HuH-7 (cell line): ENCODE data around the gene FBXO4.

Experiments
- DNase-seq: peaks from one replicate; pipeline ENCODE4 v3.0.0; 2011; ENCODE audit warnings: low spot score

Gene FBXO4, protein sequence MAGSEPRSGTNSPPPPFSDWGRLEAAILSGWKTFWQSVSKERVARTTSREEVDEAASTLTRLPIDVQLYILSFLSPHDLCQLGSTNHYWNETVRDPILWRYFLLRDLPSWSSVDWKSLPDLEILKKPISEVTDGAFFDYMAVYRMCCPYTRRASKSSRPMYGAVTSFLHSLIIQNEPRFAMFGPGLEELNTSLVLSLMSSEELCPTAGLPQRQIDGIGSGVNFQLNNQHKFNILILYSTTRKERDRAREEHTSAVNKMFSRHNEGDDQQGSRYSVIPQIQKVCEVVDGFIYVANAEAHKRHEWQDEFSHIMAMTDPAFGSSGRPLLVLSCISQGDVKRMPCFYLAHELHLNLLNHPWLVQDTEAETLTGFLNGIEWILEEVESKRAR

GRCh38 chr5:41924872-41925554 lies at the start of gene FBXO4:
FBXO4 (plus strand) TSS chr5:41925281; CDS start chr5:41925310, 29 bp downstream.
- DNase-seq = peak; percentile 86

DNA sequence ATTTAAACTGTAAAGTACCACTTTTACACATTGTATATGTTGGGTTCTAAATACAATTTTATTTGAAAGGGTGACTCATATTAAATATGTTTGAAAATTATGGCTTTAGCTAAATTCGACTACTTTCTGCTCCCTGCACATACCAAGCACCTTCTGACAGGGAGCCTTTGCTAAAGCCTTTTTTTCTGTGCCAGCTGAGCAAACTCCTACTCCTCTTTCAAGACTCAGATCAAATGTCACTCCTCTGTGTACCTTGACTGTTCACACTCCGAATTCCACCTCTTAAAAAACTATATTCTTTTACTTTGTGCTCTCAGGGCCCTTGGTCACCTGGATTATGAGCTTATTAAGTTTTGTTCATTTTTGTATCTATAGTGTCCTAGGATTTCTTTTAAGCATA lies 48.4 kb upstream of the FBXO4 start:
- DNase-seq = no peak

- no peak for DNase-seq
Observed at GRCh38 chr5:41877408-41877807, 47.7 kb upstream of the FBXO4 start.

DNA sequence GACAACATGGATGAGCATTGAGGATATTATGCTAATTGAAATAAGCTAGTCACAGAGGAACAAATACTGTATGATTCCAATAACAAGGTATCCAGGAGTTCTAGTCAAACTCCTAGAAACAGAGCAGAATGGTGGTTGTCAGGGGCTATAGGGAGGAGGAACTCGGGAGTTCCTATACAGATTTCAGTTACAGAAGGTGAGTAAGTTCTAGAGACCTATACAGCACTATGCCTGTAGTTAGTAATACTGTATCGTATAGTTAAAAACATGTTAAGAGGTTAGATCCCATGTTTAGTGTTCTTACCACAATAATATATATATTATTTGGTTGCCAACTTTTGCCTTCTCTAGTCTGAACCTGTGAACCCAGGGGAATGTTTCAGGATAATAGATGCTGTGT lies 46.9 kb upstream of the FBXO4 start:
- DNase-seq = no peak

DNA sequence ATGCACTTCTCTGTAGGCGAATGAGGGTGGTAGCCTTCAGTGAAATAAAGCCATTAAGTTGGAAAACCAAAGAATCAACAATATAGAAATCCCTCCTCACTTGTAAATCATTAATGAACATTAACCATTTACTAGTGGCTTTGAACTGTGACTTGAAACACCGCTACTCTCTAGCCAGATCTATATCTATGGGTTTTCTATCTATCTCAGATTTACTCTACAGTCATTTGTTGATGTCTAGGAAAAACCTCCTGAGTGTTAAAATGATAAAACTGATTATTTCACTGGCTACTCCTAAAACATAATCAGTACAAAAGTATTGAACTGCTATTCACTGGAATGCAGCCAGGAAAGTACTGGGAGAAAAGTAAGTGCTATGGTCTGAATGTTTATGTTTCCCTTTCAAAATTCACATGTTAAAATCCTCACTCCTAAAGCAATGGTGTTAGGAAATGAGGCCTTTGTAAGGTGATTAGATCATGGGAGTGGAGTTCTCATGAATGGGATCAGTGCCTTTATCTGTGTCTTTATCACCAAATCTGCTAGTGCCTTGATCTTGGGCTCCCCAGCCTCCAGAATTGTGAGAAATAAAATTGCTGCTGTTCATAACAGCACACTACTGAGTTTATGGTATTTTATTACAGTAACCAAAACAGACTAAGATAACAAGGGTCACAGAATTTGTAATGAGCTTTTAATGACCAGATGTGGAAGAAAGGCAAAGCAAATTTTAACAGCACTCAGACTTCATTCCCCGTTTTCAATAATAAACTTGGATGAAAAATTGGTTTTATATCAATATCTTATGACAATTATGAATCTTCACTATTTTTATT lies 46.2 kb upstream of the FBXO4 start:
- DNase-seq = peak; percentile 44

DNA sequence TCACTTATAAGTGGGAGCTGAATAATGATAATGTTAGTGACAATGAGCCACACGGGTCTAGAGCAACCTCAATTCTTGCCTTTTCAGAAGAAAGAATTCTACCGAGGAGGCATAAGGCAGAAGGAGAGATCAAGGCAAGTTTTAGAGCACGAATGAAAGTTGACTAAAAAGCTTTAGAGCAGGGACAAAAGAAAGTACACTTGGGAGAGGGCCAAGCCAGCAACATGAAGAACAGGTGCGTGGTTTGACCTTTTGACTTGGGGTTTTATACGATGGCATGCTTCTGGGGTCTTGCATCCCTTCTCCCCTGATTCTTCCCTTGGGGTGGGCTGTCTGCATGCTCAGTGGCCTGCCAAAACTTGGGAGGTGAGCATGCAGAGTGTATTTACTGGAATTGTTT lies 42.3 kb upstream of the FBXO4 start:
- no peak for DNase-seq

DNA sequence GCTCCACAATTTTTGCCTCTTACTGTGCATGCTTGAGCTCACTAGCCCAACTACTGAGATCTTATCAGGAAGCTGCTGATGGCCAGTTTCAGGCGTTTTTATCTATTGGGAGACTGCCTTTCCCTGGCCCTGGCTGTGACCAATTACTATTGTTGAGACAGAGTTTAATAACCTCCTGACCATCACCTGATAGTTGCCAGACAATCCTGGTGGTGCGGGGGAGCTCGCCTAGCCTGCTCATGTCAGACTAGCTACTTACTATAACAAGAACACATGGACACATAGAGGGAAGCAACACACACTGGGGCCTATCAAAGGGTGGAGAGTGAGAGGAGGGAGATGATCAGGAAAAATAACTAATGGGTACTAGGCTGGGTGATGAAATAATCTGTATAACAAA lies 41.8 kb upstream of the FBXO4 start:
- no peak for DNase-seq

- no peak for DNase-seq
Observed at GRCh38 chr5:41883936-41884335, 41.1 kb upstream of the FBXO4 start.

DNA sequence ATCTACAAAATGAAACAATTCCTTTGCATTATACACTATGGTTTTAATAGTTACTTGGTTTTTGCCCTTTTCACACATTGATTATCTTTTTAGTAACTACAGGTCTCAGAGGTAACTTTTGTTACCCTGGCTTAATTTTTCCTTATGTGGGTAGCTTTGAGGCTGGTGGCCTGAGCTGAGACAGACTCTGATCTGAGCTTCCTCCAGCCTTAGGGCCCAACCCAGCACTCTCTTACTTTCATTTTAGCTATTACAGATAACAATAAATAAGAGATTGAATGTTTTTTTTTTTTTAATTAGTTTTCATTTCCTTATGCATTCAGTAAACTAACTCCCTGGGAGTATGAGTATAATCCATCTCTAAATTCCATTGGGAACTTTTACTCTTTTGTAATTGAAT lies 39.8 kb upstream of the FBXO4 start:
- DNase-seq = no peak

DNA sequence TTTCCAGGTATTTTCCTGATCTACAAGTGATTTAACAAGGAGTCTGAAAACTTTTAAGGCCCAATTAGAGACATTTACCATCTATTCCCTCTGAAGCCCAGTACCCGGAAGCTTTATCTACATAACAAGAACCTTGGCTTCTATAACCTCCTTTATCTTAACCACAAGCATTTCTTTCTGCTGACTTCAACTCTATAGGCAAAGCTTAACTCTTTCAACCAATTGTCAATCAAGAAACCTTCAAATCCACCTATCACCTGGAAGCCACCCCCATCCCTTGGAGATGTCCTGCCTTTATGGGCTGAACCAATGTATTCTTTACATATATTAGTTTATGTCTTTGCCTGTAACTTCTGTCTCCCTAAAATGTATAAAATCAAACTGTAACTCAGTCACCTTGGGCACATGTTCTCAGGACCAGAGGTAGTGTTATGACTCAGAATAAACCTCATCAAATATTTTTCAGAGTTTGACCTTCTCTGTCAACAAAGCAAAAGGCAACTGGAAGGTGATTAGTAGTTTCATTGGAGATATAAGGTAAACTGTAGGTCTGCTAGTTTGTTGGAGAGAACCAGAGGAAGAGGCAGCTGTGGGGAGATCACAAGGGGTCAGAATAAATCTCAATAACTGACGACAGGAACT lies 33.9 kb upstream of the FBXO4 start:
- DNase-seq = no peak

GRCh38 chr5:41892031-41892430 lies 33.0 kb upstream of the FBXO4 start:
- DNase-seq = no peak

- DNase-seq = no peak
Observed at GRCh38 chr5:41893074-41893851, 31.8 kb upstream of the FBXO4 start.

GRCh38 chr5:41896230-41896629 lies 28.9 kb upstream of the FBXO4 start:
- DNase-seq = no peak

- DNase-seq = no peak
Observed at GRCh38 chr5:41903382-41903891, 21.6 kb upstream of the FBXO4 start.

GRCh38 chr5:41903892-41904799 lies 20.9 kb upstream of the FBXO4 start, which contains the start of gene RIMOC1:
RIMOC1 (plus strand) TSS chr5:41904344; CDS start chr5:41904368, 24 bp downstream.
- DNase-seq = peak; percentile 96

GRCh38 chr5:41906151-41906550 lies 18.9 kb upstream of the FBXO4 start:
- no peak for DNase-seq

GRCh38 chr5:41908374-41909079 lies 16.6 kb upstream of the FBXO4 start:
- DNase-seq = no peak

- DNase-seq = no peak
Observed at GRCh38 chr5:41918105-41918504, 7.0 kb upstream of the FBXO4 start.

DNA sequence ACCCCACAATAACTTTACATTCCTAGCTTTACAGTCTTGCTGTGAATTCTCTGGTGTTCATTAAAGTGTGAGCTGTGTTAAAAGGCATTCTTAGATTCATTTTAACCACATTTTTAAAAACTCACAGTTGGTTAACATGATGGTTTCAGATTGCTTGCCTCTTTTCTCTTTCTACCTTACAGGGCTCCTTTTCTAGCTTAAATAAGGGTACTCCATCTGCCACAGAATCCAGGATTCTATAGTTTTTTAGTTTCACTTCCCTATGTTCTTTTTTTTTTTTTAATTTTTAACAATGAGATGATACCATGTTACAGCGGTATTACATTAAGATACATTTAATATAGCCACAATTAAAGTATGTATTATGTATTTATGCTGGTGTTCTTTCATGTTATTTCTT lies 3.9 kb upstream of the FBXO4 start:
- DNase-seq = no peak
